Cortex of kidney (tissue), 1 donor: ENCODE measurements around the gene CCNK.

Source experiments
- DNase-seq: peaks from one replicate; lab custom pipeline; 2025; lab: John Stamatoyannopoulos, UW

CCNK gene

GRCh38 chr14:99552572-99553216 lies 71.5 kb downstream of the CCNK start:
- DNase-seq: no peak

GRCh38 chr14:99554184-99554583 lies 73.0 kb downstream of the CCNK start:
- DNase-seq: no peak

GRCh38 chr14:99554757-99555531 lies 73.7 kb downstream of the CCNK start:
- no peak for DNase-seq

- DNase-seq: no peak
Observed at GRCh38 chr14:99556134-99556791, 75.1 kb downstream of the CCNK start.

GRCh38 chr14:99559286-99559990 lies 78.2 kb downstream of the CCNK start:
- DNase-seq: no peak

- DNase-seq: no peak
Observed at GRCh38 chr14:99560403-99560802, 79.2 kb downstream of the CCNK start.

GRCh38 chr14:99560922-99561683 lies 79.9 kb downstream of the CCNK start:
- DNase-seq: no peak

- no peak for DNase-seq
Observed at GRCh38 chr14:99561864-99562263, 80.7 kb downstream of the CCNK start.
